Muscle of arm (tissue), 14 donors: Measurements from ENCODE around the gene TKFC. TPM values are rescaled to one million over a fixed set of nuclear protein-coding genes. Genes with fewer than 3 reads are reported as not detected.
A peak's percentile ranks its signal among the peaks of the same experiment; 100 is the strongest.

ENCODE experiments used
- DNase-seq: peaks from one replicate; pipeline ENCODE4 v3.0.0-alpha.2; 2013
- long read RNA-seq, 11 donors: transcript quantifications; one replicate each; lab custom pipeline, GENCODE V29; 2026
- polyA plus RNA-seq, 12 donors: library from polyadenylated mRNA; unstranded; fragments of 120-200 nt; gene quantifications; one replicate each; pipeline ENCODE4 v1.2.1, GENCODE V29; 2013; ENCODE audit not compliant: insufficient read length in 12 of 12

TKFC gene
- 10 to 100 TPM in 11 of 12 donors, not detected in 1; 12.4 to 43.6 (median 18.2) TPM for polyA plus RNA-seq
- long read RNA-seq, donor 1, full-length matches to known transcripts: 4 of 4 reads
- long read RNA-seq, donor 1, partial matches to known transcripts: 0 of 4 reads
- long read RNA-seq, donor 1, other reads (novel, unspliced or antisense): 0 of 4 reads
- long read RNA-seq, donor 2: 0 reads
- long read RNA-seq, donor 3: 0 reads
- long read RNA-seq, donor 4: 0 reads
- long read RNA-seq, donor 5: 0 reads
- long read RNA-seq, donor 6, full-length matches to known transcripts: 2 of 2 reads
- long read RNA-seq, donor 6, partial matches to known transcripts: 0 of 2 reads
- long read RNA-seq, donor 6, other reads (novel, unspliced or antisense): 0 of 2 reads
- long read RNA-seq, donor 7: 0 reads
- long read RNA-seq, donor 8, full-length matches to known transcripts: 2 of 2 reads
- long read RNA-seq, donor 8, partial matches to known transcripts: 0 of 2 reads
- long read RNA-seq, donor 8, other reads (novel, unspliced or antisense): 0 of 2 reads
- long read RNA-seq, donor 9, partial matches to known transcripts: 0 of 1 reads
- long read RNA-seq, donor 9, other reads (novel, unspliced or antisense): 0 of 1 reads
- long read RNA-seq, donor 10, full-length matches to known transcripts: 2 of 2 reads
- long read RNA-seq, donor 10, partial matches to known transcripts: 0 of 2 reads
- long read RNA-seq, donor 10, other reads (novel, unspliced or antisense): 0 of 2 reads
- long read RNA-seq, donor 11: 0 reads

- peak; percentile 95 for DNase-seq
Measured at GRCh38 chr11:61332797-61333549, at the start of gene TKFC, which contains the start of gene DDB1. Gene TKFC (plus strand): TSS chr11:61333228. CDS start chr11:61334729, 1,501 bp downstream. Gene DDB1 (minus strand): TSS chr11:61333105. CDS start chr11:61332968, 137 bp downstream.

- DNase-seq: no peak
Measured at GRCh38 chr11:61283613-61284012, 49.4 kb upstream of the TKFC start.

- DNase-seq: no peak
Measured at GRCh38 chr11:61287338-61287977, 45.6 kb upstream of the TKFC start.

- no peak for DNase-seq
Measured at GRCh38 chr11:61290905-61291690, 41.9 kb upstream of the TKFC start.

GRCh38 chr11:61292356-61292755 lies 40.7 kb upstream of the TKFC start:
- no peak for DNase-seq

- DNase-seq: peak; percentile 51
Measured at GRCh38 chr11:61293867-61294716, 38.9 kb upstream of the TKFC start.

- peak; percentile 52 for DNase-seq
Measured at GRCh38 chr11:61294717-61295595, 38.1 kb upstream of the TKFC start, which contains the start of gene VWCE. Gene VWCE (minus strand): TSS chr11:61295316. CDS start chr11:61295037, 279 bp downstream.

- DNase-seq: no peak
Measured at GRCh38 chr11:61295596-61295926, 37.5 kb upstream of the TKFC start.

GRCh38 chr11:61297341-61297740 lies 35.7 kb upstream of the TKFC start:
- DNase-seq: no peak

GRCh38 chr11:61297746-61298145 lies 35.3 kb upstream of the TKFC start:
- peak; percentile 69 for DNase-seq

- no peak for DNase-seq
Measured at GRCh38 chr11:61298663-61299244, 34.3 kb upstream of the TKFC start.

- no peak for DNase-seq
Measured at GRCh38 chr11:61302550-61302949, 30.5 kb upstream of the TKFC start.

GRCh38 chr11:61303725-61304124 lies 29.3 kb upstream of the TKFC start:
- no peak for DNase-seq

- no peak for DNase-seq
Measured at GRCh38 chr11:61305417-61305816, 27.6 kb upstream of the TKFC start.

GRCh38 chr11:61306221-61306620 lies 26.8 kb upstream of the TKFC start:
- no peak for DNase-seq

GRCh38 chr11:61307354-61307753 lies 25.7 kb upstream of the TKFC start:
- DNase-seq: no peak

- DNase-seq: no peak
Measured at GRCh38 chr11:61309141-61309540, 23.9 kb upstream of the TKFC start.

GRCh38 chr11:61309739-61310138 lies 23.3 kb upstream of the TKFC start:
- no peak for DNase-seq
